ENCODE results near the gene NRF1.
A peak's percentile ranks its signal among the peaks of the same experiment; 100 is the strongest.
"Not testable (repeated sequence)": the region's sequence is repeated elsewhere in the genome, so short reads cannot be mapped to it uniquely, and the experiment has no call there.

NRF1 gene

GRCh38 chr7:129607471-129608120, 3.9 kb upstream of the NRF1 start:
- peak; percentile 23 to 25 for DNase-seq

GRCh38 chr7:129609666-129610065, 1.9 kb upstream of the NRF1 start:
- DNase-seq = no peak

GRCh38 chr7:129610709-129611245, 743 bp upstream of the NRF1 start:
- DNase-seq = no peak

- peak; percentile 13 to 38 for DNase-seq
Observed at GRCh38 chr7:129612112-129613015, 844 bp downstream of the NRF1 start.

- DNase-seq = no peak
Observed at GRCh38 chr7:129613016-129613337, 1.5 kb downstream of the NRF1 start.

GRCh38 chr7:129615018-129615417, 3.5 kb downstream of the NRF1 start:
- no peak for DNase-seq

- DNase-seq = no peak
Observed at GRCh38 chr7:129616530-129616929, 5.0 kb downstream of the NRF1 start.

- DNase-seq = no peak
Observed at GRCh38 chr7:129617178-129617577, 5.7 kb downstream of the NRF1 start.

GRCh38 chr7:129617652-129618051, 6.1 kb downstream of the NRF1 start:
- no peak for DNase-seq

GRCh38 chr7:129626896-129627295, 15.4 kb downstream of the NRF1 start:
- no peak for DNase-seq

- no peak for DNase-seq
Observed at GRCh38 chr7:129630341-129630740, 18.8 kb downstream of the NRF1 start.

GRCh38 chr7:129634361-129635034, 23.0 kb downstream of the NRF1 start:
- no peak for DNase-seq

- DNase-seq = peak; percentile 77 to 86
Observed at GRCh38 chr7:129635300-129636029, 23.9 kb downstream of the NRF1 start.

- DNase-seq = not testable (repeated sequence)
Observed at GRCh38 chr7:129636030-129636550, 24.6 kb downstream of the NRF1 start.

GRCh38 chr7:129636641-129637040, 25.1 kb downstream of the NRF1 start:
- no peak for DNase-seq

GRCh38 chr7:129640400-129640799, 28.9 kb downstream of the NRF1 start:
- DNase-seq = no peak

GRCh38 chr7:129642871-129643549, 31.5 kb downstream of the NRF1 start:
- peak; percentile 38 to 75 for DNase-seq

- peak; percentile 56 to 84 for DNase-seq
Observed at GRCh38 chr7:129643550-129644170, 32.1 kb downstream of the NRF1 start.

GRCh38 chr7:129644634-129645230, 33.2 kb downstream of the NRF1 start:
- DNase-seq = peak; percentile 71 to 85

GRCh38 chr7:129646369-129647021, 35.0 kb downstream of the NRF1 start:
- no peak for DNase-seq

All from NCI-H2081 (cell line).